HG03097 (cell line): ENCODE measurements around the gene PAFAH1B2.
"Not testable (repeated sequence)": the region's sequence is repeated elsewhere in the genome, so short reads cannot be mapped to it uniquely, and the experiment has no call there.

Experiments used
- ATAC-seq: cut with Tn5 transposase; IDR thresholded peaks from one replicate; pipeline ENCODE4 v1.9.1; 2021; ENCODE audit not compliant: unreplicated experiment, low FRiP score

PAFAH1B2 gene

DNA sequence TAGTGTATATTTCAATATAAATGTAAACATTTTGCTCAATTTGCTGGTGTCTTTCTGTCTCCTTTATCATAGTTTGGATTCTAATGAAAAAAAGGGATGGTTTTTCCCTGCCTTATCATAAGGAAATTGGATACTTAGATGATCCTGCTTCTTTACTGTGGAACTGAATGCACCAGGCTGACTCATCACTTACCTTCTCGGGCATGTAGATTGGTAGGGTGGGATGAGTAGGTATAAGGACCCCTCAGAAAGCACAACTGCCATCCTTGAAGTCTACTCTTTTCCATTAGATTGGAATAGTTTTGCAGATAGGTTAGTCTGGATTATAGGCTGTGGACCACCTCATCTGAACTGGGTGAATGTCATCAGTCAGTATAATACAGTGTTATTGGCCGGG is 26.9 kb downstream of the PAFAH1B2 start:
- ATAC-seq = no peak

DNA sequence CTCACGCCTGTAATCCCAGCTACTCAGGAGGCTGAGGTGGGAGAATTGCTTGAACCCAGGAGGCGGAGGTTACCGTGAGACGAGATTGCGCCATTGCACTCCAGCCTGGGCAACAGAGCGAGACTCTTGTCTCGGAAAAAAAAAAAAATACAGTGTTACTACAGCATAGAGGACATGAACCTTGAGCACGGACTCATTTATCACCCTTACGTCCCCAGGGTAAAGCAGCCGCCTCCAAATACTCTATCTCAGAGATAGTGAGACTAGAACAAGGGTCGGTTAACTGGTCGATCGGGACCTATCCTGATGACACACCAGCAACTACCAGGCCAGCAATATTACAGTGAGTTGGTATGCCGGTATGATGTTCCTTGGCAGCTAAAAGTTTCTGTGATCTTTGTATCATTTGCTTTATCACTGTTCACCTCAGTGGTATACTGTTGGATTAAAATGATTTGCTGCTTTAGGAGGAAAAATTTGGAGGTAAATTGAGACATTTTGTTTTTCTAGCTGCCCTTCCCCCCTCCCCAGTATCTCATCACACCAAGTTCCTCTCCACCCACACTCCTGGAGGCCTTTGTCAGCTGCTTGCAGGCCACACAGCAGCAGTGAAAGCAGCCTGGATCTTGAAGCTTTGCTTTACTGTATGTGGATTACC is 27.4 kb downstream of the PAFAH1B2 start:
- ATAC-seq = no peak

DNA sequence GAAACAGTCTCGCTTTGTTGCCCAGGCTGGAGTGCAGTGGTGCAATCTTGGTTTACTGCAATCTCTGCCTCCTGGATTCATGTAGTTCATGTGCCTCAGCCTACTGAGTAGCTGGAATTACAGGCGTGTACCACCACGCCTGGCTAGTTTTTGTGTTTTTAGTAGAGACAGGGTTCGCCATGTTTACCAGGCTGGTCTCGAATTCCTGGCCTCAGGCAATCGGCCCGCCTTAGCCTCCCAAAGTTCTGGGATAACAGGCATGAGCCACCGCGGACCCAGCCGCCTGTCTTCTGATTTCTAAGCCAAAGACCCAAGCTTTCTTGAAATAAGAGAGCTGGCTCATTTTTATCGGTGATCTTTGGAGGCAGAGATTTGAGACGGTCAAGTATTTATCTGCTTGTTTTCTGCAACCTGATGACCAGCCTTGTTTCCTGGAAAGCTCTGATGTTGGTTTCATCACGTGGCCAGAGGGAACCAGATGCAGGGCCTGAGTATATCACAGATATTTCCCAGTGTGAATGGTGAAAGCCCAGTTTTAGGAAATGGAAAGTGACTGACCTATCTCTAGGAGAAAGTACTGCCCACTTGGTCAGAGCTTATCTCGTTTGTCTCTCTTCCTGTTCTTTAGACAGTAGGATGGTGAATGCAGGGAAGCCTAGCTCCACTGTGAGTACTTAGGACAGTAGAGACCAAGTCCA is 28.8 kb downstream of the PAFAH1B2 start:
- no peak for ATAC-seq

DNA sequence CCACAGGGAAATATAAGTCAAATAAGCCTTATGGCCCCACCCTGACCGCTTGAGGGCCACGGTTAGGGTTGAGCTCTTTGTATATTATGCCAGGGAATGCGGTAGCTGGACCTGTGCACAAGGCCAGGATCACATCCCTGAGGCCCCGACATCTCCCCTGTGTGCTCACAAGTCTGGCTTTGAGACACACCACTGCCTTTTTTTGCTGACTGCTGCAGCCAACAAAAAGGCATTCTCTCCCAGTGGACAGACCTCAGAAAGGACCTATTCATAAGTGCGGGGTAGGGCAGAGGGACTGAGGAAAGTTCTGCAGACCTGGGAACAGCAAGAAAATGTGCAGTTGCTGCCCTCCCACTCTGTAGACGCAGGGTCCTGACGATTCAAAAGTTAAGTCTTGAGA is 31.0 kb downstream of the PAFAH1B2 start:
- ATAC-seq = no peak

DNA sequence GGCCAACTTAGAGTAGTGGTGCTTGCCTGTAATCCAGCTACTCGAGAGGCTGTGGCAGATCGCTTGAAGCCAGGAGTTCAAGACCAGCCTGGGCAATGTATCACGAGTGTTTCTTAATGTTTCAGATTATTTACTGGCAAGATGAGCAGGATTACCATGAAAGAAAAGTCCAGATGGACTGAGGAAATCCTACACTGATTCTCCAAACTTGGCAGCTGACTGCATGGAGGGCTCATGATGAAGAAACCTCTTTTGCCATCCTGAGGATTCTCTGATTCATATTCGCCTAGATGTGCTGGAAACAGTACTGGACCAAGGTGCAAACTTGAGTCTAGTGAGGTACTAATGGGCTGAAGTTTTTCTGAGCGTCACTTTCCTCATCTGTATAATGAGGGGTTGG is 31.7 kb downstream of the PAFAH1B2 start:
- ATAC-seq = no peak

DNA sequence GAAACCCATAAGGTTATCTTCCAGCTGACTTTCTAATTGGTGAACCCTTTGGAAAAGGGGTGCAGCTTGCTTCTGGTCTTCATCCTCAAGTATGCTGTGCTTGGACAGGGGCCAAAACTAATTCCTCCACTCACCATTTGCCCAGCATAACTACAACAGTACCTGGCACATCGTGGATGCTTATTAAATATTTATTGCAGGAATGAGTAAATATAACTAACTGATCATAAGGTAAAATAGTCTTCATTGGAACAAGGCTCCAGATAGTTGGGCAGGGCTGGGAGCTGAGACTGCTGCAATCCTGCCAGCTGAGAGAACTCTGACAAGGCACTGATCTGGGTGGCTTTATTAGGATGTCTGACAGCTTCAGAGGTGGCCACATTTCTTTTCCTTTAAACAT is 32.1 kb downstream of the PAFAH1B2 start:
- no peak for ATAC-seq

DNA sequence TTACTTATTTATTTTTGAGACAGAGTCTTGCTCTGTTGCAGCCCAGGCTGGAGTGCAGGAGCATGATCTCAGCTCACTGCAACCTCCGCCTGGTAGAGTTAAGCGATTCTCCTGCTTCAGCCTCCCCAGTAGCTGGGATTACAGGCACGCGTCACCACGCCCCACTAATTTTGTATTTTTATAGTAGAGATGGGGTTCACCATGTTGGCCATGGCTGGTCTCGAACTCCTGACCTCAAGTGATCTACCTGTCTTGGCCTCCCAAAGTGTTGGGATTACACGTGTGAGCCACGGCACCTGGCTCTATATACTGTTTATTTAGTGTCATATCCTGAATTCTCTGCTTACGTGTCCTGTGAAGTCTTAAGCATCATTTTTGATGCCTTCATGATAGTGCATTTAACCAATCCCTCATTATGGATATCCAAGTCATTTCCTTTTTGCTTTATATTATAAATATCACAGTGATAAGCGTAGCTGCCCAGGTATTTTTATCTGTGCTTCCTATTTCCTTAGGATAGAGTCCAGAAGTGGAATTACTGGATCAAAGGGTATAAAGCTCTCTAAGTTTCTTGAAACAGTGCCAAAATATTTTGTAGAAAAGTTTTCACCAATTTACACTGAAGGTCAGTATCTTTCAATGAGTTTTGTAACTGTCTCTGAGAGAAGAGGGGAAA is 33.6 kb downstream of the PAFAH1B2 start:
- ATAC-seq = no peak

DNA sequence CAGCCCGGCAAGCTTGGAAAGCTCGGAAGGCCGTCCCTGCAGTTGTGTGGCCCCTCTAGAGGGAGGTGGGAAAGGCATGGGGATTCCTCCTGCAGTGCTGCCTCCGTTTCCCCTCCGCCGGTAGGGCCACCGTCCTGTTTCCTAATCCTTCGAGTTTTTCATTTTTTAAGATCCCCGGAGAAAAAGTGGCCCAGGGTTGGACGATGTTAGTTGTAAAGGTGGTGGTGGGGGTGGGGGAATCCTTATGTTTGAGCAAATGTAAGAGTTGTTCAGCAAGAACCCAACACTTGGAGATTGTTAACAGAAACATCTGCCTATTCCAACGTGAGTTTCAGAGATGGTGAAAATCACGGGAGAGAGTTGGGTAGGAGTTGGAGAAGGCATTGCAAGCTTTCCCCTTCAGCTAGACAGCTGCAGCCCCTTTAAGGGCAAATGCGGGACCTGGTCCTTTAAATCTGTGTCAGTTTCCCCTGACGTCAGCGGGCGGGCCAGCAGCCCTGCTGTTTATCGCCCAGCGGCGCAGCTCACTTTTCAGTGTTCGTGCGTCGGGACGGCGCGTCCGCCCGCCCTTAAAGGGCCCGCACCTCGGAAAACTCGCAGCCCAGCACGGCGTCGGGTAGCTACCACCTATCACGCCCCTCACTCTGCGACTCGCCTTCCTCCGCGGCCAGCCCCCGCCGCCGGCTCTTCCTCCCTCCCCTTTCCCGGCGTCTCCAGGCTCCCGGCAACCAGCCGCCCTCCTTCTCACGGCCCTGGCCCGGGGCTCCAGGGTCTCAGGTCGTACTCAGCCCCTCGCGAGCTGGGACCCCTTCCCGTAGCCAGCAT is 34.3 kb downstream of the PAFAH1B2 start, which contains the start of gene SIDT2:
SIDT2 (plus strand) TSS at position 534 of the 825 bp plus-strand sequence. CDS start 521 bp downstream, outside the sequence.
- ATAC-seq = peak; percentile 82

DNA sequence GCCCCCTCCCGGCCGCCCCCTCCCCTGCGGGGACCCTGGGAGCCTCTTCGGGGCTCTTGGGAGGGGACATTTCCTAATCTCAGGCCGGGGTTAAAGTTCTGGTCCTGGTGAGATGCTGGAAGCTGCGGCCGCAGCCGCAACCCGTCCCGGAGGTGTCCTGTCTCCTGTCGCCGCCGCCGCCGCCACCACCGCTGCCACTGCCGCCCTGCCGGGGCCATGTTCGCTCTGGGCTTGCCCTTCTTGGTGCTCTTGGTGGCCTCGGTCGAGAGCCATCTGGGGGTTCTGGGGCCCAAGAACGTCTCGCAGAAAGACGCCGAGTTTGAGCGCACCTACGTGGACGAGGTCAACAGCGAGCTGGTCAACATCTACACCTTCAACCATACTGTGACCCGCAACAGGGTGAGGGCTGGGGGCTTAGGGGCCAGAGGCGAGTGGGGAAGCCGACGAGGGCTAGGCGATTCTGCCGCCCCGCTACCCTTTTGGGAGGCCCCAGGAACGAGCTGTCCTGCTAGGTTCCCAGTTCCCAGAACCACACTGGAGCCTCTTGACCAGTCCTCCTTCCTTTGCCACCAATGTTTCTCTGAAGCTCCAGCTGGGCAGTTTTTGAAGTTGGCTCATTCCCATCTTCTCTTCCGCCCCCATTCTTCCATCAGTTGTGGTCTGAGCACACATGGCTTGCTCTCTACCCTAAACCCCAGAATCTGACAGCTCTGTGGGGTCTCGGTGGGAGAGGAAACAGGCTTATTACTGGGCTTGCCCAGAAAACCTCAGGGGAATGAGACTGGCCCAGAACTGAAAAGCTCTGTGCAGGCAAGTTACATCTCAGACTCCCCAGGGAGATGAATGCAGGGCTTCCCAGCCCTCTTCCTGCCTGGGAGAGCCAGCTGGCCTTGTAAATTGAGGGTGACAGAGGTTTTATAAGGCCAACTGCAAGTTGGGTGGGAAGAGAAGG is 35.2 kb downstream of the PAFAH1B2 start:
- peak; percentile 24 for ATAC-seq

DNA sequence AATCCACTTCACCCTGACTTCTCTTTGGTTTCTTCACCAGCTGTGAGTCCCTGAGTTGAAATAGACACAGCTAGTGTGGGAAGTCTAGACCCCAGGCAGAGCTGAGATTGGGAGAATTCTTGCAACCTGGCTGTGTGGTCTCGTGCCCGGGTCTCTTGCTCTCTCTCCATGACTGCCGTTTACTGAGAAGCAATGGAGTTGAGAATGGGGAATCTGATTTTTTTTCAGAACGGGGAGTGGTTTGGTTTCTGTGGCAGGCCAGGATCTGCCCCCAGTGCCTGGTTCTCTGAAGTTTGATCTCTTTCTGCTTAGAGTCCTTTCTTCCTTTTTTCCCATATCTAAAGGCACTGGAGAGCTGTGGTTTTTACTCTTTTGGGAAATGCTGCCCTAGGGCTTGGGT is 35.9 kb downstream of the PAFAH1B2 start:
- ATAC-seq = no peak

DNA sequence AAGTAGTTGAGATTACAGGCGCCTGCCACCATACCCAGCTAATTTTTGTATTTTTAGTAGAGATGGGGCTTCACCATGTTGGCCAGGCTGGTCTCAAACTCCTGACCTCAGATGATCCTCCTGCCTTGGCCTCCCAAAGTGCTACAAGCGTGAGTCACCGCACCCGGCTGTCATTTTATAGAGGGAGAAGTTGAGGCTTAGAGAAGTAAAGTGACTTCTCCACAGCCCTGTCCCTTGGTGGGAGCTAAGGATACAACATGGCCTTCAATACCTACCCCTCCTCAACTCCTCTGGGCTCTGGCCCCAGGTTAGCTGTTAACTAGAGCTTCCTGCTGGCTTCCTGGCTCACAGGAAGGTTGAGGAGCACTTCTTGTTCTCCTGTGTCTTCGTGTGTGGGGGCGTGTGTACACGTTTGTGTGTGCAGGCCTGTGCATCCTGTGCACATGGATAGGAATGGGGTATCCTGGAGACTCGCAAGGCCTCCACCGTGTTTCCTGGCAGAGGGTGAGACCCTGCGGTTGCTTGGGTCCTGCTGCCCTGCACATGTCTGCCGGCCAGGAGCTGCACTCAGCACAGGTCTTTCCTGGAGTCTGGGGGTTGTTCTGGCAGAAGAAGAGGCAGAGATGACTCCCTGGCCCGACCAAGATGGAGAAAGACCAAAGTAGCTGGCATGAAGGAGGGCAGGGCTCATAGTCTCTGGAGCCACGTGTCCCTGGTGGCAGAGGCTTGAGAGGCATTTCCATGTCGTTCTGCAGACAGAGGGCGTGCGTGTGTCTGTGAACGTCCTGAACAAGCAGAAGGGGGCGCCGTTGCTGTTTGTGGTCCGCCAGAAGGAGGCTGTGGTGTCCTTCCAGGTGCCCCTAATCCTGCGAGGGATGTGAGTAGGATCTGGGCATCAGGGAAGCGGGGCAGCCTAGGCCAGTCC is 36.8 kb downstream of the PAFAH1B2 start:
- no peak for ATAC-seq

DNA sequence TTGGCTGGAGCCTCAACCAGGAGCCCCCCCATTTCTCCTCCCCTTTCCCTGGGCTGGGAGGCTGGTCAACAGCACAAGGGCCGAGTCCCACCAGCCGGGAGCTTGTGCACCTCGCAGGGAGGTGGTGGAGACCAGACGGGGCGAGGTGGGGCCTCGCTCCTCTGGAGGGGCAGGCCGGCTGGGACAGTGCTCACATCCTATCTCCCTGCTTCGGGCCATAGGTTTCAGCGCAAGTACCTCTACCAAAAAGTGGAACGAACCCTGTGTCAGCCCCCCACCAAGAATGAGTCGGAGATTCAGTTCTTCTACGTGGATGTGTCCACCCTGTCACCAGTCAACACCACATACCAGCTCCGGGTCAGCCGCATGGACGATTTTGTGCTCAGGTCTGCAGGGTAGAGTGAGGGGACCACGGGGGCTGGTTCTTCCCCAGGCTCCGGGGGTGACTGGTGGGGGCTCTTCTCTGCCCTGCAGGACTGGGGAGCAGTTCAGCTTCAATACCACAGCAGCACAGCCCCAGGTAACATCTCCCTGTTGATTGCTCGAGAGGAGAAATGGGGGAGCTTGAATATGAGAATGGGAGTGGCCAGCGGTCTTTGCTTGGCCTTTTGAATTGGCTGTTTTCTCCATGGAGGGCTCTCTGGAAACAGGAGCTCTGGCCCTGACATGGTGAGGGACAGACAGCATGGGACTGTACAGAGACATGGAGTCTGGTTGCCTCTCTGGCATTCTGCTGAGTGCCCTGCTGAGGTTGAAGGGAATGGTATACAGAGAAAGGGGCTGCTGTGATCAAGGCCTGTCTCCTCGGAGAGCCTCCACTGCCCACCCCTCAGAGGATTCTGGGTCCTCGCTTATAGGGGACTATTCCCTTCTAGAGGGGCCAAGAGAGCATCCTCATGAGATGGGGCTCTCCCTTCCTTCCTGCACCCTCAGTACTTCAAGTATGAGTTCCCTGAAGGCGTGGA is 37.8 kb downstream of the PAFAH1B2 start:
- ATAC-seq = no peak

DNA sequence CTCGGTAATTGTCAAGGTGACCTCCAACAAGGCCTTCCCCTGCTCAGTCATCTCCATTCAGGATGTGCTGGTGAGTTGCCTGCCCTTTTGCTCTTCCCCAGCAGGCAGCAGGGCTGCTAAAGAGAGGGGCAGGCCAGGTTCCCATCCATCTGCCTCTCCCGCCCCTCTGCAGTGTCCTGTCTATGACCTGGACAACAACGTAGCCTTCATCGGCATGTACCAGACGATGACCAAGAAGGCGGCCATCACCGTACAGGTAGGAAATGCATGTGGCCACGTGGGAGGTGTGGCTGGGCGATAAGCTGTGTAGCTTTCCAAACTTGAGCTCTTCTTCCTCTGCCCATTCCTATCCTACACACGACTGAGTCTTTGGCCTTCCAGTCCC is 38.5 kb downstream of the PAFAH1B2 start:
- ATAC-seq = no peak

DNA sequence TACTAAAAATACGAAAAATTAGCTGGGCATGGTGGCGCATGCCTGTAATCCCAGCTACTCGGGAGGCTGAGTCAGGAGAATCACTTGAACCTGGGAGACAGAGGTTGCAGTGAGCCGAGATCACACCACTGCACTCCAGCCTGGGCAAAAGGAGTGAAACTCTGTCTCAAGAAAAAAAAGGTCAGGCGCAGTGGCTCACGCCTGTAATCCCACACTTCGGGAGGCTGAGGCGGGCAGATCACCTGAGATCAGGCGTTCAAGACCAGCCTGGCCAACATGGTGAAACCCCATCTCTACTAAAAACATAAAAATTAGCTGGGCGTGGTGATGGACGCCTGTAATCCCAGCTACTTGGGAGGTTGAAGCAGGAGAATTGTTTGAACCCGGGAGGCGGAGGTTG is 39.1 kb downstream of the PAFAH1B2 start:
- not testable (repeated sequence) for ATAC-seq

DNA sequence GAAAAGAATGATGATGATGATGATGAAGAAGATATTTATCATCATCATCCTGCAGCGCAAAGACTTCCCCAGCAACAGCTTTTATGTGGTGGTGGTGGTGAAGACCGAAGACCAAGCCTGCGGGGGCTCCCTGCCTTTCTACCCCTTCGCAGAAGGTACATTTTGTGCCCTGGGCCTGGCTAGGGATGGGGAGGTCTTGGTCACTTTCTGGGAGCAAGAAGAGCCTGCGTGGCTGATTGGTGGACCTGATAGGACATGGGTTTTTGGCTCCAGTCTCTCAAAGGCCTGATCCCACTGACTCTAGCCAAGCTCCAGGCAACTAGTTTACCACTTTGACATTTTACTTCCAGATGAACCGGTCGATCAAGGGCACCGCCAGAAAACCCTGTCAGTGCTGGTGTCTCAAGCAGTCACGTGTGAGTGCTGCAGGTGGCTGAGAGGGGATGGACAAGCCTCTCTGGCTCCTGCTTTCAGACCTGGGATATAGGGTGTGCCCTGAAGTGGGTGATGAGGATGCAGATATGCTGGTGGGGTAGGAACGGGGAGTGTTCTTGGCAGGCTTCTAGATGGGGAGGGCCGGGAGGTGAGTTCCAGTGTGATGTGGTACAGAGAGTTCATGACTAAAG is 39.8 kb downstream of the PAFAH1B2 start:
- no peak for ATAC-seq

DNA sequence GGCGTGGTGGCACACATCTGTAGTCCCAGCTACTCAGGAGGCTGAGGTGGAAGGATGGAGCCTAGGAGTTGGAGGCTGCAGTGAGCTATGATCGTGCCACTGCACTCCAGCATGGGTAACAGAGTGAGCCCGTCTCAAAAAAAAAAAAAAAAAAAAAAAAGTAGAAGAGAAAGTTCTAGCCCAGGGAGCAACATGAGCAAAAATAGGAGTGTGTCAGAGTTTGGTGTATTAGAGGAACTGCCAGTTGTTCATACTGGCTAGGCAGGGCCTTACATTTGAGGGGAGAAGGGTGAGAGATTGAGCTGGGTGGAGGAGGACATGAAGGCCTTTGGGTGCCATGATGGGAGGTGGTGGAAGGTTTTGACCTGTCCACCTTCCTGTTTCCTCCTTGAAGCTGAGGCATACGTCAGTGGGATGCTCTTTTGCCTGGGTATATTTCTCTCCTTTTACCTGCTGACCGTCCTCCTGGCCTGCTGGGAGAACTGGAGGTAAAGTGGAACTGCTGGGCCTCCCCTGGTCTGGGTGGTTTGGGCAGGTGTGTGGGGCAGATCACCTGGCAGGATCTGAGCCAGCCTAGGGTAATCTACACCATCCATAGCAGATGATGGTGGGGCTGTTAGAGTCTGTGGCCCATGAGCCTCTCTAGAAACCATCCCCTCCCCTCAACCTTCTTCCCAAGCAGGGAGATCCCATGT is 41.8 kb downstream of the PAFAH1B2 start:
- ATAC-seq = no peak

DNA sequence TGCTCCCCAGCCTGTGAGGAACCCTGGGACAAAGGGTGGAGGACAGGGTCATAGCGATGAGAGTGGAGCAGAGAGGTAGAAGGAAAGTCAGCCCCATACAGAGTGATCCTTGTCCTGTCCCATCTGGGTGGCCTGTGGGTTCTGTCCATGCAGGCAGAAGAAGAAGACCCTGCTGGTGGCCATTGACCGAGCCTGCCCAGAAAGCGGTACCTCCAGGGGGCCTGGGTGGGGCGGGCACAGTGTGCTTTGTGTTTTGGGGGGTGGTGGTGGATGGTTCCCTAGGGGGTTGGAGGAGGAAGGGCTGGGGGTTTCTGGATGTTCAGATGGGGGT is 42.3 kb downstream of the PAFAH1B2 start:
- no peak for ATAC-seq
